ENCODE data around the gene EXOC2.

EXOC2 gene

DNA sequence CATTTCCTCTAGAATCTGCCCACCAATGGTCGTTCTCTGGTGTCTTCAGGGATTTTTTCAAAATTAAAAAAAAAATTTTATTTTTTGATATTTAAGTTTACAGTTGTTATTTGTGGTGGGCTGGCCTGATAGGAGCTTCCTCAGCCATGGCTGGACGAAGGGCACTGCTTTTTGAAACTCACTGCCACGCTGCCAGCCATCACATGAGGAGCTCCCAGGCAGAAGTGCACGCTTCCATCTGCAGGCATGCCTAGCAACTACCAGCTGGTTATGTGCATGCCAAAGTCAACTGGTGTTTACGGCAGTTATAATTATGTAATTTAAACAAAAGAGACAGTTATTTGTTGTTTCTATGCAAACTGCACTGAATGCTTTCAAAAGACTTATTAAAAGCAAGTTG, 196.3 kb downstream of the EXOC2 start:
- DNase-seq (ENCODE audit: extremely low spot score): no peak
- ChIA-PET POLR2A (no interaction called here), CTCF (interaction anchor here (0.6 kb wide), 1 partner anchor 70 kb away, joined by 3 read pairs; no protein-coding TSS in a partner anchor)
- TF ChIP-seq CTBP1 (IDR thresholded peaks at IDR 0.05; ENCODE audit: borderline replicate concordance) (no peak), HDGF (IDR thresholded peaks at IDR 0.05; ENCODE audit: borderline replicate concordance) (no peak), ZNF384 (IDR thresholded peaks at IDR 0.05) (no peak), SP1 (IDR thresholded peaks at IDR 0.05) (no peak), ELF4 (IDR thresholded peaks at IDR 0.05) (no peak), FOXM1 (IDR thresholded peaks at IDR 0.05; ENCODE audit: borderline replicate concordance) (no peak), FOXK2 (IDR thresholded peaks at IDR 0.05) (no peak), TARDBP (IDR thresholded peaks at IDR 0.05) (no peak), SUZ12 (IDR thresholded peaks at IDR 0.05) (no peak), BHLHE40 (IDR thresholded peaks at IDR 0.05; ENCODE audit: borderline replicate concordance) (no peak), L3MBTL2 (conservative IDR thresholded peaks at IDR 0.05) (no peak), NFRKB (IDR thresholded peaks at IDR 0.05) (no peak), FOXA1 (IDR thresholded peaks at IDR 0.05) (no peak), LEF1 (IDR thresholded peaks at IDR 0.05; ENCODE audit: borderline replicate concordance) (no peak)
- TF ChIP-seq, protein P1, sequence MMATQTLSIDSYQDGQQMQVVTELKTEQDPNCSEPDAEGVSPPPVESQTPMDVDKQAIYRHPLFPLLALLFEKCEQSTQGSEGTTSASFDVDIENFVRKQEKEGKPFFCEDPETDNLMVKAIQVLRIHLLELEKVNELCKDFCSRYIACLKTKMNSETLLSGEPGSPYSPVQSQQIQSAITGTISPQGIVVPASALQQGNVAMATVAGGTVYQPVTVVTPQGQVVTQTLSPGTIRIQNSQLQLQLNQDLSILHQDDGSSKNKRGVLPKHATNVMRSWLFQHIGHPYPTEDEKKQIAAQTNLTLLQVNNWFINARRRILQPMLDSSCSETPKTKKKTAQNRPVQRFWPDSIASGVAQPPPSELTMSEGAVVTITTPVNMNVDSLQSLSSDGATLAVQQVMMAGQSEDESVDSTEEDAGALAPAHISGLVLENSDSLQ (IDR thresholded peaks at IDR 0.05): no peak

DNA sequence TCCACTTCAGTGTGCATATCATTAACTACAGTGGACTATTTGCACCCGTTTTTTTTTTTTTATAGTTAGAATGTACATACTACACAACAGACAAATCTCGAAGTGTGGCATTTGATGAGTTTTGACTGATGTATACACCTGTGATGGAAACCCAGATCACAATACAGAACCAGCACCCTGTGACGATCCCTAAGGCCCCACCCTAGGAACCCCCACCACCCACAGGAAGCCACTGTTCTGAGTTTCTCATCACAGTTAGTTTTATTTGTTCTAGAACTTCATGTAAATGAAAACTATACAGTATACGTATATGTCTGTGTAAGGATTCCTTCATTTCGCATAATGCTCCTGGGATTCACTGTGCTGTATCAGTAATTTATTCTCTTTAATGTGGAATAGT, 198.5 kb downstream of the EXOC2 start:
- no peak for DNase-seq (ENCODE audit: extremely low spot score)
- TF ChIP-seq FOXA1 (IDR thresholded peaks at IDR 0.05): no peak
- TF ChIP-seq TARDBP (IDR thresholded peaks at IDR 0.05): no peak
- TF ChIP-seq LEF1 (IDR thresholded peaks at IDR 0.05; ENCODE audit: borderline replicate concordance): no peak
- TF ChIP-seq L3MBTL2 (conservative IDR thresholded peaks at IDR 0.05): no peak
- TF ChIP-seq BHLHE40 (IDR thresholded peaks at IDR 0.05; ENCODE audit: borderline replicate concordance): no peak
- ChIA-PET POLR2A (no interaction called here), CTCF (no interaction called here)

DNA sequence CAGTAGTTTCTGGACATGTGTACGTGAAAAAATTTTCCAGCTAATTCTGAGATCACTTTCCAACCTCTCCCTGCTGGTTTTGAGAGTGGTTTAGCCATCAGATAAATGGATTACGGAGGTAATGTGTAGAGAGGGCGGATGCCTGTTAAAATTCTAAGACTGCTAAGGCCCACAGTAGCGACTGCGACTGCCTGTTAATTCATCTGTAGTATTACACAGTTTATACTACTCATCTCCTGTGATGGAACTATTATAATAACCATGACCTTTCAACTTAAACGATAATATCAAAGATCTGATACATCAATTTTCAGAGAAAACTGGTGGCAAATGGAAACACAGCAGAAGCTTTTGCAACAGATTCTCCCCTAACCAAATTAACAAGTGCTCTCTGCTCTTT, 199.1 kb downstream of the EXOC2 start:
- ChIA-PET POLR2A (no interaction called here), CTCF (no interaction called here)
- TF ChIP-seq CTBP1 (IDR thresholded peaks at IDR 0.05; ENCODE audit: borderline replicate concordance) (no peak), SP1 (IDR thresholded peaks at IDR 0.05) (no peak), HDGF (IDR thresholded peaks at IDR 0.05; ENCODE audit: borderline replicate concordance) (no peak), FOXA1 (IDR thresholded peaks at IDR 0.05) (no peak), NFRKB (IDR thresholded peaks at IDR 0.05) (no peak), L3MBTL2 (conservative IDR thresholded peaks at IDR 0.05) (no peak), LEF1 (IDR thresholded peaks at IDR 0.05; ENCODE audit: borderline replicate concordance) (no peak), ZNF384 (IDR thresholded peaks at IDR 0.05) (no peak), BHLHE40 (IDR thresholded peaks at IDR 0.05; ENCODE audit: borderline replicate concordance) (no peak), FOXK2 (IDR thresholded peaks at IDR 0.05) (no peak), SUZ12 (IDR thresholded peaks at IDR 0.05) (no peak)
- no peak for DNase-seq (ENCODE audit: extremely low spot score)

DNA sequence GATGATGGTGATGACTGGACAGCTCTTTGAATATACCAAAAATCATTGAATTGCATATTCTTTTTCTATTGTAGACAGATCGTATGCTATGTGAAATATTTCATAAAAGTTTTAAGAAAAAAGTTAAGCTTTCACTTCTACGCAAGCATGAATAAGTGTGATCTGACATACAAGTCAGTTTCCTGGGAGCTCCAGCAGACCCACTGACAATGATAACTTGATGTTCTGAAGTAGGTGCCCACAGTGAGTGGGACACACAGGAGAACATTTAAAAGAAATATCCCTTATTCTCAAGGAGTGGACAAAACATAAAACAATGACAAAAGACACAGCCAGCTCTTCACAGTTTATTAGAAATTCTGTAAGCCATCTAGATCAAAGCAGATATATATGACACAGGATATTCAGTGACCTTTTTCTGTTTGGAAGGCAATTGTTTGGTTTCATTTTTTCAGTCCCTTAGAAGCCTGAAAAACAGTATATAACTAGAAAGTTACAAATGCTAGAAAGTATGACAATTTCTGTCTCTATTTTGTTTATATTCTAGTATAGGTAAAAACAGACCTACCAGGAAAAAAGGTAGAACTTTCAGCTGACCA, 200.0 kb downstream of the EXOC2 start:
- TF ChIP-seq HDGF (IDR thresholded peaks at IDR 0.05; ENCODE audit: borderline replicate concordance): no peak
- no peak for TF ChIP-seq ZNF384 (IDR thresholded peaks at IDR 0.05)
- TF ChIP-seq BHLHE40 (IDR thresholded peaks at IDR 0.05; ENCODE audit: borderline replicate concordance): no peak
- no peak for TF ChIP-seq TARDBP (IDR thresholded peaks at IDR 0.05)
- no peak for TF ChIP-seq LEF1 (IDR thresholded peaks at IDR 0.05; ENCODE audit: borderline replicate concordance)
- no peak for TF ChIP-seq FOXK2 (IDR thresholded peaks at IDR 0.05)
- no peak for TF ChIP-seq SP1 (IDR thresholded peaks at IDR 0.05)
- ChIA-PET POLR2A (no interaction called here), CTCF (no interaction called here)
- no peak for DNase-seq (ENCODE audit: extremely low spot score)

DNA sequence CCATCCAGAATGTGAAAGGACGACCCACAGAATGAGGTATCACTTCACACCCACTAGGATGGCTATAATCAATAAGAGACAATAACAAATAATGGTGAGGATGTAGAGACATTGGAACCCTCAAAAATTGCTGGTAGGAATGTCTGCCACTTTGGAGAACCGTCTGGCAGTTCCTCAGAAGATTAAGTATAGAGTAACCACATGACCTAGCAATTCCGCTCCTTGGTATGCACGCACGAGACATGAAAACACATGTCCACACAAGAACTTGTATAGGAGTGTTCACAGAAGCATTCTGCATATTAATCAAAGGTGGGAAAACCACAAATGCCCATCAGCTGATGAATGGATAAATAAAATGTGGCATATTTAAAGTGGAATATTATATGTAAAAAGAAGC, 200.8 kb downstream of the EXOC2 start:
- POLR2A ChIA-PET: no interaction called here
- no peak for DNase-seq (ENCODE audit: extremely low spot score)
- no peak for TF ChIP-seq SP1 (IDR thresholded peaks at IDR 0.05)
- no peak for TF ChIP-seq ZNF384 (IDR thresholded peaks at IDR 0.05)
- TF ChIP-seq LEF1 (IDR thresholded peaks at IDR 0.05; ENCODE audit: borderline replicate concordance): no peak
- no peak for TF ChIP-seq L3MBTL2 (conservative IDR thresholded peaks at IDR 0.05)
- TF ChIP-seq HDGF (IDR thresholded peaks at IDR 0.05; ENCODE audit: borderline replicate concordance): no peak
- TF ChIP-seq ELF4 (IDR thresholded peaks at IDR 0.05): no peak
- no peak for TF ChIP-seq TARDBP (IDR thresholded peaks at IDR 0.05)
- TF ChIP-seq NFRKB (IDR thresholded peaks at IDR 0.05): no peak
- TF ChIP-seq FOXK2 (IDR thresholded peaks at IDR 0.05): no peak
- no peak for TF ChIP-seq ARNT (IDR thresholded peaks at IDR 0.05)
- no peak for TF ChIP-seq FOXA1 (IDR thresholded peaks at IDR 0.05)
- TF ChIP-seq BHLHE40 (IDR thresholded peaks at IDR 0.05; ENCODE audit: borderline replicate concordance): no peak
- no peak for TF ChIP-seq SUZ12 (IDR thresholded peaks at IDR 0.05)
- no peak for TF ChIP-seq CTBP1 (IDR thresholded peaks at IDR 0.05; ENCODE audit: borderline replicate concordance)
- no peak for TF ChIP-seq FOXM1 (IDR thresholded peaks at IDR 0.05; ENCODE audit: borderline replicate concordance)
- TF ChIP-seq, protein P1 (IDR thresholded peaks at IDR 0.05): no peak
- CTCF ChIA-PET: no interaction called here

DNA sequence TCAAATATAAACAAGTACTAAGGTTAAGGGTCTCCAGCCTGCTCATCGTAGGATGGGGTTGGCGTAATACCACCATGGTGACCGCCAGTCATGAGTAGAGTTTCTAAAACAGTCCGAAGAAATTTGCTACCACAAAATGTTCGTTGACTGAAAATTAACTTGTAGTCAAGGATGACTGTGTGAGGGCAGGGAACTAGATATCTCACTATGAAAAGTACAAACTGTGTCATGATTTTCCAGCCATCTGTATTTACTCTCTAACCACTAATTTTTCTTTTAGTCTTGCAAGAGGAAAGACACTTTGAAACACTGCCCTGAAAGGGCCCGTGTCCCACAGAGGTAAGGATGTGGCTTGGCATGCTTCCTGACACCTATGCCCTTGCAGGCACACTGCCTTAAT, 201.7 kb downstream of the EXOC2 start:
- TF ChIP-seq HDGF (IDR thresholded peaks at IDR 0.05; ENCODE audit: borderline replicate concordance) (no peak), SUZ12 (IDR thresholded peaks at IDR 0.05) (no peak), FOXK2 (IDR thresholded peaks at IDR 0.05) (no peak), LEF1 (IDR thresholded peaks at IDR 0.05; ENCODE audit: borderline replicate concordance) (no peak), ZNF384 (IDR thresholded peaks at IDR 0.05) (no peak)
- TF ChIP-seq, protein P1 (IDR thresholded peaks at IDR 0.05): no peak
- ChIA-PET POLR2A (no interaction called here), CTCF (no interaction called here)

More for the DNA sequence above, 201.7 kb downstream of the EXOC2 start:
- DNase-seq (ENCODE audit: extremely low spot score): no peak
